GM10266 (cell line): Measurements from ENCODE around the gene JAG2.

ENCODE experiments used
- DNase-seq: peaks from one replicate; pipeline ENCODE4 v3.0.0; 2012; ENCODE audit errors: extremely low spot score
- TF ChIP-seq, protein P1 (sequence below): IDR thresholded peaks from 2 replicates; pipeline ENCODE4 v1.5.1; 2012; ENCODE audit warnings: mild to moderate bottlenecking, low read depth; ENCODE audit not compliant: control insufficient read depth, insufficient read depth; ENCODE audit errors: missing control alignments

The JAG2 gene

DNA sequence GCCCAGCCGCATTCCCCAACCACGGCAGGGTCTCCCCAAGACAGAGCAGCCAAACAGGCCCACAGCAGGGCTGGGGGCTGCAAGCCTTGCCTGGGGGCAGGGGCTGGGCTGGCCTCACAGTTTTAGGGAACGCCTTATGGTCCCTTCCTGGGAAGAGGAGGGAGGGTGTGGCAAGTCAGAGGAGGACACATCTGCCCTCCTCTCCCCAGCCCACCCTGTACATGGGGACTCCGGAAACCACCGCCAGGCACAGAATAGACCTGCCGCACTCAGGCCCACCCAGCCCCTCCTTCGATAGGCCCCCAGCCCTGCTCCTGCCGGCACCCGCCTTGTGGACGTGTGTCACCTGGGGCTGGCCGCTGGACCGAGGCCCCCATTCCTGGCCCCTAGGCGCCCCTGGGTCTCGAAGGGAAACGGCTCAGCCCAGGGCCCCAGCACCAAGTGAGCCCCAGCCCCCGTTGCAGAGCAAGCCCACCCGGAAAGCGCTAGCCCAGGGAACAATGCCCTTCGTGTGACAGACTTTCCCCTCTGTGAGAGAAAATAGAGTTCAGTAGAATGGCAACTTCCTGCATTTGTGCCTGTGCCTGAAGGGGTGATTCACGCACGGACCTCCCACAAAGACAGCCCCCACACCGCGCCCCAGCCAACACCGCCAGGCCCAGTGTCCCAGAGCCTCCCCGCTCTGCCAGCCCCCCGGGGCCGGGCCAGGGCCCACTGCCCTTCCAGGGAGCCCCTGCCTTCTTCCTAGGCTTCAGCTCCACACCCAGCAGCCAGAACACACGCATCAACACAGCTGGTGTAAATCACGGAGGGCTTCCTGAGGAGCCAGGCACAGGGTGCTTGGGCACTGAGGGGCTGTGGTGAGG lies 24.5 kb upstream of the JAG2 start:
- TF ChIP-seq, protein P1, sequence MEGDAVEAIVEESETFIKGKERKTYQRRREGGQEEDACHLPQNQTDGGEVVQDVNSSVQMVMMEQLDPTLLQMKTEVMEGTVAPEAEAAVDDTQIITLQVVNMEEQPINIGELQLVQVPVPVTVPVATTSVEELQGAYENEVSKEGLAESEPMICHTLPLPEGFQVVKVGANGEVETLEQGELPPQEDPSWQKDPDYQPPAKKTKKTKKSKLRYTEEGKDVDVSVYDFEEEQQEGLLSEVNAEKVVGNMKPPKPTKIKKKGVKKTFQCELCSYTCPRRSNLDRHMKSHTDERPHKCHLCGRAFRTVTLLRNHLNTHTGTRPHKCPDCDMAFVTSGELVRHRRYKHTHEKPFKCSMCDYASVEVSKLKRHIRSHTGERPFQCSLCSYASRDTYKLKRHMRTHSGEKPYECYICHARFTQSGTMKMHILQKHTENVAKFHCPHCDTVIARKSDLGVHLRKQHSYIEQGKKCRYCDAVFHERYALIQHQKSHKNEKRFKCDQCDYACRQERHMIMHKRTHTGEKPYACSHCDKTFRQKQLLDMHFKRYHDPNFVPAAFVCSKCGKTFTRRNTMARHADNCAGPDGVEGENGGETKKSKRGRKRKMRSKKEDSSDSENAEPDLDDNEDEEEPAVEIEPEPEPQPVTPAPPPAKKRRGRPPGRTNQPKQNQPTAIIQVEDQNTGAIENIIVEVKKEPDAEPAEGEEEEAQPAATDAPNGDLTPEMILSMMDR, result no peak
- DNase-seq, result no peak

DNA sequence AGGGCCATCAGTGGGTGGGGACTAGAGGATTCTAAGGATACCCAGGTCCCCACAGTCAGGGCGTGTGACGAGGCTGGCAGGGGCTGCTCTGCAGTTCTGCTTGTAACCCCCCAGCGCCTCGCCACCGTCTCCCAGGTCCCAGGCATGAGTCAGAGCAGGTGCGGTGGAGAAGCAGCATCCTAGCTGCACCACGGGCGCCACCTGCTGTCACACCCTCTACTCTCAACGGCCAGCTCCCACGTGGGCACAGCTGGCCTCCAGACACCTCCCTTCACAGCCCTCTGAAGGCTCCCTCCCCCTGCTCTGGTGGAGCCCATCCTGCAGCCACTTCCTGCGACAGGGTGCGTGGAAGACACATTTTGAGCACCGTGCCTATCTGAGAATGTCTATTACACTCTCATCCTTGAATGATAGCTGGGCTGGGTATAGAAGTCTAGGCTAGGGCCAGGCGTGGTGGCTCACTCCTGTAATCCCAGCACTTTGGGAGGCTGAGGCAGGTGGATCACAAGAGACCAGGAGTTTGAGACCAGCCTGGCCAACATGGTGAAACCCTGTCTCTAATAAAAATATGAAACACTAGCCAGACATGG lies 19.5 kb upstream of the JAG2 start:
- DNase-seq, result no peak
- TF ChIP-seq, protein P1, result no peak

DNA sequence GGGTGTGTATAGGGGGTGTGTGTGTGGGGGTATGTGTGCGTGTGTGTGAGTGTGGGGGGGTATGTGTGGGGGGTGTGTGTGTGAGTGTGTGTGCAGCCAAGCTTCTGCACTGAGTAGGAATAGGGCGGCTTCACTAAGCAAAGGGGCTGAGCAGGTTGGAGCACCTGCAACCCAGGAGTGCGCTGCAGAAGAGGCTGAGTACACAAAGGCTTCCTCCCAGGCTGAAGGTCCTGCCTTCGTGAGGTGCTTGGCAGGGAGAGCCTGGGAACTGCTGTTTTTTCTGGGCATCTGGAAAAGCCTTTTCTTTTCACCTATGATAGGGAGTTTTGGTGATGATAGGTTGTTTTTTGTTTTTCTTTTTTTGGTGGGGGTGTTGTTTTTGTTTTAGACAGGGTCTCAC lies 18.5 kb upstream of the JAG2 start:
- TF ChIP-seq, protein P1, result no peak
- no peak for DNase-seq

DNA sequence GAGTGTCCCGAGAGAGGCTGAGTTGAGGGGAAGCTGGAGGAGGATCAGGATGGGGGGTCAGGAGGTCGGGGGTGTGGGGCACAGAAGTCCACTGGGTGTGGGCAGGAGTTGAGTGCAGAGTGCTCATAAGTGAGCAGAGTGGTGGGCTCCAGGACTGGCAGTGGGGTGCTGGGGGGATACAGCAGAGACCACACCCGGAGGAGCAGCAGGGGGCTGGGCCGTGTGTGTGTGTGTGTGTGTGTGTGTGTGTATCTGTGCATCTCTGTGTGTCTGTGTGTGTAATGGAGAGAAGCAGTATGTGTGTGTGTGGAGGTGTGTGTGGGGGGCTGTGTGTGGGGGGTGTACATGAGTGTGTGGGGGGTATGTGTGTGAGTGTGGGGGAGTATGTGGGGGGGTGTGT lies 17.4 kb upstream of the JAG2 start:
- TF ChIP-seq, protein P1, result no peak
- DNase-seq, result no peak

DNA sequence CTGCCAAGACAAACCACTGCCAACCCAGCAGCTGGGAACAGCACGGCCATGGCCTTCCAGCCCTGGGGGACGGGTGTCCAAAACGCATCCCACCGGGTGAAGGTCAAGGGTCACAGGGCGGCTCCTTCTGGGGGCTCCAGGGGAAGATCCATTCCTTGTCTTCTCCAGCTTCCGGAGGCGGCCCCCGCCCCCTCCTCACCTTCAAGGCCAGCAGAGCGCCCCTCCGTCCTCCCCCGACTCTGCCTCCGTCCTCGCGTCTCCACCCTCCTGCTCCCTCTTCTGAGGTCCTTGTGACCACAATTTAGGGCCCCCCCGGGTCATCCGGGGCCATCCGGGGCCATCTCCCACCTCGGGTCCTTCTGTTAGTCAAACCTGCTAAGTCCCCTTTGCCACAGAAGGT lies 16.4 kb upstream of the JAG2 start:
- TF ChIP-seq, protein P1, result no peak
- no peak for DNase-seq

DNA sequence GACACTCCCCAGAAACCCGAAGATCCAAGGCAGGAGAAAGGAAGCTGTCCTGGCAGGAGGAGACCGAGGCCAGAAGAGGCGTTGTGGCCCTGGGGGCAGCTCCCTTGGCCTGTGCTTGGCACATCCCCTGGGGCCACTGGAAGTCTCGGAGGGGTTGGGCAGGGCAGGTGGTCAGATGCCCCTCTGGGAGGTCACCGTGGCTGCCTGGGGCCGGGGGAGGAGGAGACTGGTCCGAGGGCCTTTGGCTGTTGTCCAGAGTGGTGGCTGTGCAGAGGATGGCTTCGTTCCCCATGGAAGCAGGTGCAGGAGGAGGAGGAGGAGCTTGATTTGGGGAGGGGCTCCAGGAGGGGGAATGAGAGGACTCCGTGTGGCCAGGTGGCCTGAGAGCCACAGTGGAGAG lies 15.9 kb upstream of the JAG2 start:
- TF ChIP-seq, protein P1, result no peak
- no peak for DNase-seq
